ENCODE results near the gene CARM1.

Gene CARM1

DNA sequence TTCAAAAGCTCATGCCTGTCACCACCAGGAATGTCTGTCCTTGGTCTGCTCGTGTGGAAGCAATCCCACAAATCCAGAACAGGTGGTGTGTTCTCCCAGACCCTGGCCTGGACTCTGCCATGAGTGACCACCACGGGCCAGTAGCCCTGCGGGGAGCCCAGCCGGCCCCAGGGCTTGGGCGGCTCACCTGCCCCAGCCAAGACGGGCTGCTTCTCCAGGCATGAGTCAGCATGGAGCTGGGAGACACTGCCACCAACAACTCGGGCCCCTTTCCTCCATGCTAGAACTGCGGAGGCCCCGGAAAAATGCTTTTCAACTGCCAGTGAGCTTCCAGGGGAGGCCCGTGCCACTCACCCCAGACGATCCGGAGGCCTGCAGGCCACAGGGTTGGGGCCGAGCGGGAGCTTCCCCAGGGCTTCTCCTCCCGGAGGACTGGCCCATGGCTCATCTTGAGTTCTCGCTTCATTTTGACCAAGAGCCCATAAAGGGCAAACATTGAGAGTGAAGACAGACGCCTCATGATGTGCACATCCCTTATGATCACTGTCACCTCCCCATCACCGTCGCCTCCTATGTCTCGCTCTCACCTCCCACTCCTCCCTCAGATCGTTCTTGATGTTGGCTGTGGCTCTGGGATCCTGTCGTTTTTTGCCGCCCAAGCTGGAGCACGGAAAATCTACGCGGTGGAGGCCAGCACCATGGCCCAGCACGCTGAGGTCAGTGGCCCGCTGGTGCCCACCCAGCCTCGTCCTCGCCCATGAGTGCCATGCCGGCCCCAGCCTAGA is 40.4 kb downstream of the CARM1 start:
- DNase-seq = no peak

DNA sequence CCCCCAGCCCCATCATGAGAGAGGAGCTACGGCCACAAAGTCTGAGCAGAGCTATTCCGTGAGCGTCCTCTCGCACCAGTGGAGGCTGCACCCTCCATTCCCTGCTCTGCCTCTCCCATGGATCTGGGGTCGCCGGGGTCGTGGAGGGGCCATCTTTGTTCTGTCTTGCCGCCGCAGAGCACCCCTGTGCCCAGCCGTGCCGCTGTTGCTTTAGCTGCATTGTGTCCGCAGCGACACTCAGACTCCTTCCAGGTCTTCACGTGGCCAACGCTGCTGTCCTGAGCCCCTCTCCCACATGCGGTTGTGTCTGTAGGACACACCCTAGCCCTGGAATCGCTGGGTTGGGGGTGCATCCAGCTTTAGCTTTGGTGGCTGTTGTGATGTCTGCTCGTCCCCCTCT is 41.3 kb downstream of the CARM1 start:
- no peak for DNase-seq

DNA sequence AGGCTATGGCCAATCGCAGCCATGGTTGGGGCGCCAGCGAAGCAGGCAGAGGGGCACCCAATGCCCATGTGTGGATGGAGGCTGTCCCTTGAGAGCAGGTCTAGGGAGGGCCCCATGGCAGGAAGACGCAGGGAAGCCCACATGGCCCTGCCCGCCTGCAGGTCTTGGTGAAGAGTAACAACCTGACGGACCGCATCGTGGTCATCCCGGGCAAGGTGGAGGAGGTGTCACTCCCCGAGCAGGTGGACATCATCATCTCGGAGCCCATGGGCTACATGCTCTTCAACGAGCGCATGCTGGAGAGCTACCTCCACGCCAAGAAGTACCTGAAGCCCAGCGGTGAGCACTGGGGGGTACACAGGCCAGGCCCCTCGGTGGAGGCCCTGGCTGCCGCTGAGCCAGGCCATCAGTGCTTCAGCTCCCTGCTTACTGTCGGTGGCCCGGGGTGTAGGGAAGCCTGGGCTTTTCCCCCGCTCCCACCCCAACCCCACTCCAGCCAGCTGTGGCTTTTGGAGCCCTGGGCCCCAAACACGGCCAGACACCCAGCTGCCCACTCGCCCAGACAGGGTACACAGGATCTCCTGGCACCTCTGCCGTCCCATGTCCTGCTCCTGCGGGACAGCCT is 42.5 kb downstream of the CARM1 start:
- DNase-seq = no peak

DNA sequence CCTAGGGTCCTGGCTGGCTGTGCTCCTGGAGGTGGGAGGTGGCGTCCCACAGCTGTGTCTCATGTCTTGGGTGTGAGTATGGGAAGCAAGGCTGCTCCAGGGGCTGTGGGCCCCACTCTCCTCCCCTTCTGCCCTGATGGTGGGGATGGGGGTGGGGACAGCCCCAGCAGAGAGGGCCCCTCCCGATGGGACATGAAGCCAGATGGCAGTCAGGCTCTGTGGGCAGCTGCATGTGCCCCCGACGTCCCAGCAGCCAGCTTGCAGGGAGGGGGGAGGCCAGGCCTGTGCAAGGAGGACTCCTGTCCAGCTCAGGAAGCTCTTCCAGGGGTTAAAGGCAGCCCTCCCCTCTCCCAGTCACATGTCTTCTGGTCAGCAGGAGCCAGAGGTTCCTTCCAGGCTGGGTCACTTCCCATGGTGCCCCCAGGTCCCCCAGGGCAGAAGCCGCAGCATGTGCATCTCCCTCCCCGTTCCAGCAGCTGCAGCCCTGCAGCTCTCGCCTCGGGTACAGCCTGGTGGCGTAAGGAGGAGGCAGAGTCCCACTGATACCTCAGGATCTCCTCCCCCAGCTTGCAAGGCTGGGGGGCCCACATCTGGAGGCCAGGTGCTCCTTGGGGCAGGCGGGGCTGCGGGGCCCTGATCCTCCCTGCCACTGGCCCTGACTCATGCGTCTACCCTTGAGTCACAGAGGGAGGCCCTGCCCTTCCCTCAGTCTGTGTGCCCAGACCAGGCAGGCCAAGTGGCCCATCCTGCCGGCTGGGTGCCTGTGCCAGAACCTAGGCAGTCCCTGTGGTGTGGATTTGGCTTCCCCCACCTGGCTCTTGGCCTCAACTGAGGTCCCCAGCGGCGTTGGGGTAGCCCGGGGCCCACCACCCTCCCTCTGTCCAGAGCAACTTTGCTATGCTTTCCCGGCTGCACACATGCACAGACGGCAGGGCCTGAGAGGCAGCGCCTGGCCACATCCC is 44.1 kb downstream of the CARM1 start:
- peak; percentile 79 for DNase-seq

DNA sequence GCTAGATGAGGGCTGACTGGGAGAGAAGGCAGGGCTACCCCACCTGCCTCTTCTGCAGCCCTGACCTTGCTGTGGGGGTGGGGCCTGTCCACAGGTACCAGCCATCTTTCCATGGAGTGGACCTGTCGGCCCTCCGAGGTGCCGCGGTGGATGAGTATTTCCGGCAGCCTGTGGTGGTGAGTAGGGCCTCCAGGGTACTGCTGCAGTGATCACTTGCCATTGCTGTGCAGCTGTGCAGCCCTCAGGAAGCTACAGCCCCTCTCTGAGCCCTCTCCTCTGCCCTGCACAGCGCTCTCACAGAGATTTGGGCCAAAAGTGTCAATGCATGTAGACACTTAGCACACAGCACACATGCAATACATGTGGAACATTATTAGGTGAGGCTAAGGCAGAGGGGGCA is 45.2 kb downstream of the CARM1 start:
- no peak for DNase-seq

DNA sequence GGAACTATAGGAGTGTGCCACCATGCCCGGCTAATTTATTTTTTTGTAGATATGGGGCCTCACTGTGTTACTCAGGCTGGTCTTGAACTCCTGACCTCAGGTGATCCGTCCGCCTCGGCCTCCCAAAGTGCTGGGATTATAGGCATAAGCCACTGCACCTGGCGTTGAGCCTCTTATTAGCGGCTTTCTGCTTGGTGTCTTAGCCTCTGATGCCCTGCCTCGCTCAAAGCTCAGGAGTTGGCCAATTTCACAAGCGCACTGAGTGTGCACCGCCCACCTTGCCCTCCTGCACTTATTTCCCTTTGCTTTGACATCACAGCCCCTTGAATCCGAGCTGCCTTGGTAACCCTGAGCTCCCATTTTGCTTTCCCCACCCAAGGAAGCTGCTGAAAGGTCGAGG is 47.0 kb downstream of the CARM1 start:
- no peak for DNase-seq

DNA sequence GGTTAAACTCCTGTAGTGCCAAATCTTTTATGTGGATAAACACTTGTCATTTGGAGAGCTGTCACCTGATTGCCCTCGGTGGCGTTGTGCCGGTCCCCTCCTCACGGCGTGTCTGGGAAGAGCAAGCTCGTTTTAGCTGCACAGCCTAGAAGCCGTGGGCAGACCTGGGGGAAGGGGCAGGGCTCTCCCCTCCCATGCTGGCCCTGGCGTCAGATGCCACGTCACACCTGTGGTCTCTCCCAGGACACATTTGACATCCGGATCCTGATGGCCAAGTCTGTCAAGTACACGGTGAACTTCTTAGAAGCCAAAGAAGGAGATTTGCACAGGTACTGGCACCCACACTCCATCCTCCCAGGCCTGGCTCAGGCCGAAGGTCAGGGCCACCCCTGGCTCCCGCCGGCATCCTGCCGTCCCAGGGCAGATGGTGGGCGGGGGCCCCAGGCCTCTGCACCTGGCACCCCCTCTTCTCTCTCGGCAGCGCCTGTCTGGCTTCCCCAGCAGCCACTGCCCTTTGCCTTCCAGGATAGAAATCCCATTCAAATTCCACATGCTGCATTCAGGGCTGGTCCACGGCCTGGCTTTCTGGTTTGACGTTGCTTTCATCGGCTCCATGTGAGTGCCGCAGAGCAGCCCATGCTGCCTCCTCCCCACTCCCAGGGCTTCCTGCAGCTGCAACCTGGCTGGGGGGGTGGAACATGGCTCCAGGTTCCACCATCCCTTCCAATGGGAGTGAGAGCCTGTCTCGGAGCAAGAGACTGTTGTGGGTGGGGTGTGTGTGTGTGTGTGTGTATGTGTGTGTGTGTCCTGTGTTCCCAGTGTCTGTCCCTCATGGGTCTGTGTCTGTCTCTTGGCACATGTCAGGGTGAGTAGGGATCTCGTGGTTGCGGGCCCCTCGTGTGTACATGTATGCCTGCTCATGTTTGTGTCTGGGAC is 48.3 kb downstream of the CARM1 start:
- no peak for DNase-seq

DNA sequence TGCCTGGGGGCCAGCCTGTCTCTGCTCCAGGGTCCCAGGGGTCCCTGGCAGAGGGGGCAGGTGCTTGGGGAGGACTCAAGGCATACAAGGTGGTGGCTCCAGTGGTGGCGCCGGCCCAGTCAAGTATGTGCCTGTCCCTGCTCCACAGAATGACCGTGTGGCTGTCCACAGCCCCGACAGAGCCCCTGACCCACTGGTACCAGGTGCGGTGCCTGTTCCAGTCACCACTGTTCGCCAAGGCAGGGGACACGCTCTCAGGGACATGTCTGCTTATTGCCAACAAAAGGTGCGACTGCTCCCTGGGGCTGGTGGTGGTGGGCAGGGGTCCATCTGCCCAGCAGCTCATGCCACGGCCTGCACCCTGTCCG is 48.9 kb downstream of the CARM1 start:
- DNase-seq = no peak

DNA sequence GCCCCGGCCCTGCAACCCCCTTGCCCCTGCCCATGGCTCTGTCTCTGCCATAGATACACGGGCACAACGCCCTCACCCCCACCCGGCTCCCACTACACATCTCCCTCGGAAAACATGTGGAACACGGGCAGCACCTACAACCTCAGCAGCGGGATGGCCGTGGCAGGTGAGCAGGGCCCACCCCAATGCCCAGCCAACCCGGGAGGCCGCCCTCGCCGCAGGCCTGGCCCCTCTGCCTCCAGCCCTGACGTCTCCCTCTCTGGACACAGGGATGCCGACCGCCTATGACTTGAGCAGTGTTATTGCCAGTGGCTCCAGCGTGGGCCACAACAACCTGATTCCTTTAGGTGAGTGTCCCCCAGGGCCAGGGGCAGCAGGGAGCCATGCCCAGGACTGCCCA is 49.4 kb downstream of the CARM1 start:
- DNase-seq = no peak

DNA sequence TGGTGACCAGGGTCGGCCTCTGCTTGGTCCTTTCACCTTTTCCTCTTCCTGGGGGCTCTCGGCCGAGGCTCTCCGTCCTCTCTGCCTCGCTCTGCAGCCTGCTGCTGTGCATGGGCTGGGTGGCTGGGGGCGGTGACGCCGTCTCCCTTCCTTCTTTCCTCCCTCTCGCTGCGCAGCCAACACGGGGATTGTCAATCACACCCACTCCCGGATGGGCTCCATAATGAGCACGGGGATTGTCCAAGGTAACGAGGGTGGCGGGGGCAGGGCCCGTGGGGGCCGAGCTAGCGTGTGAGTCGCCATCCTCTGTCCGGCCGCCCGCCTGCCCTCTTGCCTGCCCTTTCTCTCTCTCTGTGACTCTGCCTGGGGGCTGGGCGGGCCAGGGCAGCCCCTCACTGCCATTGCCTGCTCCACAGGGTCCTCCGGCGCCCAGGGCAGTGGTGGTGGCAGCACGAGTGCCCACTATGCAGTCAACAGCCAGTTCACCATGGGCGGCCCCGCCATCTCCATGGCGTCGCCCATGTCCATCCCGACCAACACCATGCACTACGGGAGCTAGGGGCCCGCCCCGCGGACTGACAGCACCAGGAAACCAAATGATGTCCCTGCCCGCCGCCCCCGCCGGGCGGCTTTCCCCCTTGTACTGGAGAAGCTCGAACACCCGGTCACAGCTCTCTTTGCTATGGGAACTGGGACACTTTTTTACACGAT is 50.0 kb downstream of the CARM1 start:
- no peak for DNase-seq

DNA sequence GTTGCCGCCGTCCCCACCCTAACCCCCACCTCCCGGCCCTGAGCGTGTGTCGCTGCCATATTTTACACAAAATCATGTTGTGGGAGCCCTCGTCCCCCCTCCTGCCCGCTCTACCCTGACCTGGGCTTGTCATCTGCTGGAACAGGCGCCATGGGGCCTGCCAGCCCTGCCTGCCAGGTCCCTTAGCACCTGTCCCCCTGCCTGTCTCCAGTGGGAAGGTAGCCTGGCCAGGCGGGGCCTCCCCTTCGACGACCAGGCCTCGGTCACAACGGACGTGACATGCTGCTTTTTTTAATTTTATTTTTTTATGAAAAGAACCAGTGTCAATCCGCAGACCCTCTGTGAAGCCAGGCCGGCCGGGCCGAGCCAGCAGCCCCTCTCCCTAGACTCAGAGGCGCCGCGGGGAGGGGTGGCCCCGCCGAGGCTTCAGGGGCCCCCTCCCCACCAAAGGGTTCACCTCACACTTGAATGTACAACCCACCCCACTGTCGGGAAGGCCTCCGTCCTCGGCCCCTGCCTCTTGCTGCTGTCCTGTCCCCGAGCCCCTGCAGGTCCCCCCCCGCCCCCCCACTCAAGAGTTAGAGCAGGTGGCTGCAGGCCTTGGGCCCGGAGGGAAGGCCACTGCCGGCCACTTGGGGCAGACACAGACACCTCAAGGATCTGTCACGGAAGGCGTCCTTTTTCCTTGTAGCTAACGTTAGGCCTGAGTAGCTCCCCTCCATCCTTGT is 50.7 kb downstream of the CARM1 start:
- no peak for DNase-seq

DNA sequence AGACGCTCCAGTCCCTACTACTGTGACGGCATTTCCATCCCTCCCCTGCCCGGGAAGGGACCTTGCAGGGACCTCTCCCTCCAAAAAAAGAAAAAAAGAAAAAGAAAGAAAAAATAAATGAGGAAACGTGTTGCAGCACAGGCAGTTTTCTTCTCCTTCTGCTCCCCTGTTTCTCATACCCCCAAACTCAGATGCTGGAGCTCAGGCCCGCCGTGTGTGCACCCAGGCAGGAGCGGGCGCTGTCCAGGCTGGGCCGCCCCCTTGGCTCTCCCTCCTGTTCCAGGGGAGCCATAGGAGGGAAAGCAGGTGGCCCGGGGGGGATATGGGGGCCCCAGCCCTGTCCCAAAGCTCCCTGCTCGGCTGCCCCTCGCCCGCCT is 51.3 kb downstream of the CARM1 start:
- no peak for DNase-seq

DNA sequence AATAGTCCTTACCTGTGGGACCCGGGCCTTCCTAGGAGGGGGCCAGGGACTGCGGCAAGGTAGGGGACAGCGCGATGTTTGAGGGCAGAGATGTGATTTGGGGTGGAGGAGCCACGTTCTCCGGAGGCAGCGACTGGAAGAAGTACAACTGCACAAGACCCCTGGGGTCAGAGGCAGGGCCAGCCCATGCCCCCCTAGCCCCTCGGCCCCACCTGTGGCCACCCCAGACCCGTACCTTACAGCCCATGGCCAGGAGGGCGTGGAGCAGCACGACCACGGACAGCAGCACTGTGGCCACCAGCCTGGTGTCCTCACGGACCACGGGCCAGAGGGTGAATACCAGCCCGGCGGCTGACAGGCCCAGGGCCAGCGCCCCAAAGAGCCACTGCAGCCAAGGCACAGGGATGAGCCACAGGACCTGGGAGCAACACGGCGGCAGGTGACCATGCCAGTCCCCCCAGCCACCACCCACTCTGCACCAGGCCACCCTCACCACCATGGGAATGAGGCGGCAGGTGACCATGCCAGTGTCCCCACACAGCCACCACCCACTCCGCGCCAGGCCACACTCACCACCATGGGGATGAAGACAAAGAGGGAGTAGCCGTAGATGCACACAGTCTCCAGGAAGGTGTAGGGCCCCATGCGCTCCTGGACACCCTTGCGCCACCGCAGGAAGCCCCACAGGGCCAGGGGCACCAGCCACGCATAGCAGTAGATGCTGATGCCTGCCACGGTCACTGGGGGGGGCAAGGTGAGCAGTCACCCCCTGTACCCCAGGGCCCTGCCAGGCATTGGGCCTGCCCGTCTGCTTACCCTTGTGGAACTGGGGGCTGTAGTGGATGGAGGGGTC is 52.1 kb downstream of the CARM1 start:
- no peak for DNase-seq

DNA sequence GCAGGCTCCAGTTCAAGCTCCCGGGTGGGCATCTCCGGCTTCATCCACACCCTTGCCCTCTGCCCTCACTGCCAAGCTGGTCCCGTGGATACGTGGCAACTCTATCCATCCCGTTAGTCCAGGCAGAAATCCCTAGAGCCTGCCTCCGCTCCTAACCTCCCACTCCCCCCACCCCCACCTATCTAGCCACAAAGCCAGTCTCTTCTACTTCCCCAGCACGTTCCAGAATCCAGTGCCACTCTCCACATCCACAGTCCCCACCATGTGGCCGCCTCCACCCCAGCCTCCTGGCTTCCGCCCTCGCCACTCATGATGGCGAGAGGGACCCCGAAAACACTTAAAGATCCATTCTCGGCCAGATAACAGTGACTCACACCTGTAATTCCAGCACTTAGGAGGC is 53.2 kb downstream of the CARM1 start:
- no peak for DNase-seq

DNA sequence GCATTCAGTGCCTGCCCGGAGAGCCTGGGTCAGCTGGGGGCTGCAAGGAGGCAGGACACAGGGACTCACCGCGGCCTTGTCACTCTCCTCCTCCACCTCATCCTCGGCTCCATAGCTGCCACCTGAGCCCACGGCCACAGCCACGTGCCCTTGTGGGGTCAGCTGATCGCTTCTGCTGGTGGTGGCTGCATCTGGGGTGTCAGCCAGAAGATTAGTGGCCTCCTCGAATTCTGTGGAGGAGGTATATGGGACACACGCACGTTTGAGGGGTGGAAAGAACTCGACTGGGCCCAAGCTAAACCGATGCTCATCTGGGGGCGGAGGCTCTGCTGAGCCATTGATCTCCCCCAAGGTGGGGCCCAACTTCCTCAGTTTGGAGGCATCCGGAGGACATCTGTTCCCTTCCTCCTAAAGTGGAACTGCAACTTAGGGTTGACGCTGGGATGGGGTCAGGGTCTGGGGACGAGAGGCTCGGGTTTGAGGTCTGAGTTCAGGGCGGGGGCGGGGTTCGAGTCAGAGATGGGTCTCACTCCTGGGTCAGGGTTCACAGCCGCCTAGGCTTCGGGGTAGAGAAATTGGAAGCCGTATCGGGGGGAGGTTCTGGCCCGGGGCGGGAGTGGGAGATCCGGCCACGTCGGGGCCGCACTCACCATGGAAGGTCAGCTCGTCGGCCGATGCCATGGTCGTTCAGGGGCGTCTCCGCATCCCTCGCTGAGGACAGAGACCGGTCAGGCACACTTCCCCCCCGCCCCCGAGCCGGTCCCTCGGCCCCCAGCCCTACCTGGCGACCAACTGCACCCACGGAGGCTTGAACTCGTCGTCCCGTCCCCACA is 56.6 kb downstream of the CARM1 start:
- DNase-seq = no peak

DNA sequence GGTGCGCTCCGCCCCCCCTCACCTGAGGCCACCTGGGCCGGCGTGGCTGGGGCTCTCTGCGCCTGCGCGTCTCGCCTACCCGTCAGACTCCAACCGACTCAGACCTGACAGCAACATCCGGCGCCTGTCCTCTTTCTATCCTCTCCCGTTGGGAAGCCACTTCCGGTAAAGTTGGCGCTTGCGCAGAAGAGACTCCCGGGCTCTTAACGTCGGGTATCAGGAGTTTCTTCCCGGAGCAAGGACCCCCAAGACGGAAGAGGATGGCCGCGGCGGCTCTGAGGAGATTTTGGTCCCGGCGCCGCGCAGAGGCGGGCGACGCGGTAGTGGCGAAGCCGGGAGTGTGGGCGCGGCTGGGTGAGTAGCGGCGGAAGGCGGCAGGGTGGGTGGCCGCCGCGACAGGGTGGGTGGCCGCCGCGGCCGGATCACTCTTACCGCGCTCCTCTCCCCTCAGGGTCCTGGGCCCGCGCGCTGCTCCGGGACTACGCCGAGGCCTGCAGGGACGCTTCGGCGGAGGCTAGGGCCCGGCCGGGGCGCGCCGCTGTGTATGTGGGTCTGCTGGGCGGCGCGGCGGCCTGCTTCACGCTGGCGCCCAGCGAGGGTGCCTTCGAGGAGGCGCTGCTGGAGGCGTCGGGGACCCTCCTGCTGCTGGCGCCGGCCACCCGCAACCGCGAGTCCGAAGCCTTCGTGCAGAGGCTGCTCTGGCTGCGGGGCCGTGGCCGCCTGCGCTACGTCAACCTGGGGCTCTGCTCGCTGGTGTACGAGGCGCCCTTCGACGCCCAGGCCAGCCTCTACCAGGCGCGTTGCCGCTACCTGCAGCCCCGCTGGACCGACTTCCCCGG is 57.4 kb downstream of the CARM1 start, which contains the start of the genes TIMM29 and YIPF2:
Gene TIMM29 (plus strand): TSS at position 249 of the 839 bp plus-strand sequence. CDS start 12 bp downstream, at position 261.
Gene YIPF2 (minus strand): TSS at position 77 of the 839 bp plus-strand sequence. CDS start 229 bp downstream, outside the sequence.
- peak; percentile 99 for DNase-seq

DNA sequence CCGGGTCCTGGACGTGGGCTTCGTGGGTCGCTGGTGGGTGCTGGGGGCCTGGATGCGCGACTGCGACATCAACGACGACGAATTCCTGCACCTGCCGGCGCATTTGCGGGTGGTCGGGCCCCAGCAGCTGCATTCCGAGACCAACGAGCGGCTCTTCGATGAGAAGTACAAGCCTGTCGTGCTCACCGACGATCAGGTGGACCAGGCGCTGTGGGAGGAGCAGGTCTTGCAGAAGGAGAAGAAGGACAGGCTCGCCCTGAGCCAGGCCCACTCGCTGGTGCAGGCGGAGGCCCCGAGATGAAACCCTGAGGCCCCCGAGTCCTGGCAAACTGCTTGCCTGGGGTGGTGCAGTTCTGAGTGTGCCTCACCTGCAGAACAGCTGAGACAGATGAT is 58.0 kb downstream of the CARM1 start:
- DNase-seq = no peak
